Endothelial cell of umbilical vein (primary cell): ENCODE data around the gene PUS1. TPM values are rescaled to one million over a fixed set of nuclear protein-coding genes. Genes with fewer than 3 reads are reported as not detected.

Experiments used
- BruUV-seq: library from RNA; stranded (reverse); fragments of 400-500 nt; replicated peaks from 2 replicates; lab custom pipeline; 2021; lab: Mats Ljungman, UMichigan
- CTCF ChIA-PET: fragments of 300-600, 350-600 bp; sonication (Branson Sonifier 250); formaldehyde crosslinking; loops from one replicate; lab custom pipeline; 2021; ENCODE audit warnings: antibody characterized with exemption, inconsistent platforms; lab: Charles Lee
- POLR2A ChIA-PET: fragments of 300-600, 350-600 bp; sonication (Branson Sonifier 250); formaldehyde crosslinking; loops from one replicate; lab custom pipeline; 2021; ENCODE audit warnings: antibody characterized with exemption, inconsistent platforms; lab: Charles Lee
- DNase-seq: peaks from one replicate; pipeline ENCODE4 v3.0.0-alpha.2; 2011; ENCODE audit warnings: low read depth, low spot score
- FAIRE-seq: peaks from 2 replicates; lab custom pipeline; 2011; peaks lifted over from hg19 to GRCh38; lab: Jason Lieb, UNC
- H2AFZ ChIP-seq: 2 replicates; pipeline ENCODE4 v1.6.0; 2012; ENCODE audit warnings: low read depth, low read length, control low read depth, inconsistent platforms
- H3K27ac ChIP-seq: 2 replicates; pipeline ENCODE4 v1.5.1; 2011; ENCODE audit warnings: low read depth, mild to moderate bottlenecking, control low read depth, low read length, moderate library complexity; ENCODE audit not compliant: insufficient read depth
- H3K27me3 ChIP-seq, 2 experiments: 2 replicates each; pipeline versions ENCODE4 v1.6.0 to v1.6.1; 2011; ENCODE audit warnings: low read length in 2 of 2, mixed read lengths in 1 of 2; ENCODE audit not compliant: control insufficient read depth in 2 of 2, insufficient read depth in 2 of 2
- H3K36me3 ChIP-seq, 2 experiments: 2 replicates in 1 of 2; 3 replicates in 1 of 2; pipeline ENCODE4 v1.5.1; 2011; ENCODE audit warnings: low read length in 2 of 2, mild to moderate bottlenecking in 1 of 2, moderate library complexity in 1 of 2; ENCODE audit not compliant: control insufficient read depth in 2 of 2, insufficient read depth in 2 of 2; ENCODE audit errors: extremely low read depth in 1 of 2
- H3K4me1 ChIP-seq: 3 replicates; pipeline ENCODE4 v1.5.1; 2011; ENCODE audit warnings: mild to moderate bottlenecking, low read length; ENCODE audit not compliant: control insufficient read depth, insufficient read depth; ENCODE audit errors: extremely low read depth
- H3K4me2 ChIP-seq: 2 replicates; pipeline ENCODE4 v1.6.1; 2011; ENCODE audit warnings: low read length, control low read depth, mixed read lengths; ENCODE audit not compliant: insufficient read depth
- H3K4me3 ChIP-seq, 3 experiments: fragments of 200-600 bp in 1 of 3; sonication (generic), shearing (Covaris generic) in 1 of 3; replicated peaks in 1 of 3; 2 replicates each; pipeline ENCODE4 v1.5.1; 2011 to 2016; ENCODE audit warnings: control low read depth in 3 of 3, low read length in 3 of 3, mild to moderate bottlenecking in 2 of 3, inconsistent platforms in 1 of 3, low read depth in 1 of 3, moderate library complexity in 1 of 3; ENCODE audit not compliant: insufficient read depth in 1 of 3
- H3K79me2 ChIP-seq: 2 replicates; pipeline ENCODE4 v1.6.0; 2012; ENCODE audit warnings: low read length, inconsistent platforms; ENCODE audit not compliant: control insufficient read depth, insufficient read depth
- H3K9ac ChIP-seq: replicated peaks from 2 replicates; pipeline ENCODE3; 2011; ENCODE audit warnings: low read length, control low read depth; ENCODE audit not compliant: insufficient read depth; ENCODE audit errors: extremely low read depth
- H3K9me1 ChIP-seq: replicated peaks from 3 replicates; pipeline ENCODE4 v1.6.0; 2011; ENCODE audit warnings: mild to moderate bottlenecking, low read length; ENCODE audit not compliant: control insufficient read depth, insufficient read depth; ENCODE audit errors: extremely low read depth
- H3K9me3 ChIP-seq: replicated peaks from 2 replicates; pipeline ENCODE4 v1.5.1; 2012; ENCODE audit warnings: low read length, inconsistent platforms; ENCODE audit not compliant: control insufficient read depth, insufficient read depth
- H4K20me1 ChIP-seq: replicated peaks from 2 replicates; pipeline ENCODE3; 2011; ENCODE audit warnings: mild to moderate bottlenecking, low read length; ENCODE audit not compliant: control insufficient read depth, insufficient read depth; ENCODE audit errors: extremely low read depth
- EZH2 ChIP-seq: IDR thresholded peaks from 2 replicates; pipeline ENCODE4 v1.6.1; 2012; ENCODE audit warnings: borderline replicate concordance, low read depth, mild to moderate bottlenecking, moderate library complexity, low read length, inconsistent platforms; ENCODE audit not compliant: severe bottlenecking
- FOS ChIP-seq: IDR thresholded peaks from 2 replicates; pipeline ENCODE4 v1.6.1; 2011; ENCODE audit warnings: mild to moderate bottlenecking, low read length, moderate library complexity, borderline replicate concordance; ENCODE audit not compliant: insufficient read depth
- GATA2 ChIP-seq: IDR thresholded peaks from 2 replicates; pipeline ENCODE4 v1.7.0; 2011; ENCODE audit warnings: low read depth, mild to moderate bottlenecking, moderate library complexity, mixed read lengths, low read length; ENCODE audit not compliant: insufficient read length, insufficient read depth
- JUN ChIP-seq: IDR thresholded peaks from 2 replicates; pipeline ENCODE4 v1.6.1; 2011; ENCODE audit warnings: borderline replicate concordance, low read depth; ENCODE audit not compliant: insufficient read length, insufficient read depth
- MYC ChIP-seq: IDR thresholded peaks from one replicate; pipeline ENCODE4 v1.6.1; 2011; ENCODE audit warnings: mild to moderate bottlenecking, low read depth, low read length
- POLR2A ChIP-seq: IDR thresholded peaks from 2 replicates; pipeline ENCODE4 v1.6.1; 2012; ENCODE audit warnings: low read depth, mild to moderate bottlenecking, control low read depth, low read length
- POLR2AphosphoS5 ChIP-seq: IDR thresholded peaks from 2 replicates; pipeline ENCODE4 v1.6.1; 2012; ENCODE audit warnings: low read depth, mild to moderate bottlenecking, control low read depth, low read length, moderate library complexity; ENCODE audit not compliant: insufficient read depth
- dilution Hi-C: fragments of 300-500 bp; cut with MboI; formaldehyde crosslinking; loops from one replicate; pipeline ENCODE4 v1.15.0; 2019; ENCODE audit warnings: low sequenced_read_pairs; ENCODE audit not compliant: extremely low pct_ligation_motif_present
- intact Hi-C: fragments of 100-400 bp; cut with micrococcal nuclease; formaldehyde crosslinking; loops from one replicate; pipeline ENCODE4 v1.10.0; 2022
- polyA plus RNA-seq, 4 experiments: library from polyadenylated mRNA; depleted of rRNA in 3 of 4; stranded (reverse) in 3 of 4; unstranded in 1 of 4; fragments of >200 nt; gene quantifications; 2 replicates each; pipeline versions ENCODE4 v1.2.1 to v1.2.3, GENCODE V29; 2011 to 2012; ENCODE audit warnings: missing spikeins in 1 of 4
- total RNA-seq: library from RNA; stranded (reverse); gene quantifications from 2 replicates; pipeline ENCODE4 v1.2.3, GENCODE V29; 2021
- TF ChIP-seq, protein P1 (sequence below), 2 donors: IDR thresholded peaks; 1 replicate in 1 of 2; 2 replicates in 1 of 2; pipeline ENCODE4 v1.5.1; 2011; ENCODE audit warnings: low read length in 2 of 2, mild to moderate bottlenecking in 2 of 2, moderate library complexity in 2 of 2, control low read depth in 1 of 2, inconsistent platforms in 1 of 2, low read depth in 1 of 2; ENCODE audit not compliant: insufficient read depth in 1 of 2; ENCODE audit errors: extremely low read depth in 1 of 2
- TF ChIP-seq, protein P2 (sequence below): IDR thresholded peaks from 2 replicates; pipeline ENCODE4 v1.6.1; 2011; ENCODE audit not compliant: insufficient read depth, insufficient read length

Gene PUS1
- total and polyA plus RNA-seq, 2 donors (not counting 3 experiments of a cell fraction or from before 2014, with no cell fraction given) = 33.9 to 52.2 TPM

DNA sequence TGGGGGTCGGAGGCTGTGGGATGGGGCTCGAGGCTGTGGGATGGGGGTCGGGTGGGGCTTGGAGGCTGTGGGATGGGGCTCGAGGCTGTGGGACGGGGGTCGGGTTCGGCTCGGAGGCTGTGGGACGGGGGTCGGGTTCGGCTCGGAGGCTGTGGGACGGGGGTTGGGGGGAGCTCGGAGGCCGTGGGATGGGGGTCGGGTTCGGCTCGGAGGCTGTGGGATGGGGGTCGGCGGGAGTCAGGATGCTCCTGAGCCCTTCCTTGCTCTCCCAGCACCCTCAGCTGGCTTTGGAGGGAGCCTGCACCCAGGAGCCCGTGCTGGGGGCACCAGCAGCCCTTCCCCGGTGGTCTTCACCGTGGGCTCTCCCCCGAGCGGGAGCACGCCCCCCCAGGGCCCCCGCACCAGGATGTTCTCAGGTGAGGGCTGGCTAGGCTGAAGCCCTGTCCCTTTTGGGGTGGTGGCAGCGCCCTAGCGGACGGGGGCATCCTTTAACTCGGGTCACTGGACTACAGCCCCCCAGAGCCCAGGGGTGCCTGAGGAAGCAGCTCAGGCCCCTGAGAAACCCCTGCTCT lies 11.9 kb upstream of the PUS1 start:
- CTCF ChIA-PET = no interaction called here
- Histone ChIP-seq H3K4me3 (no peak overlapping the region), H2AFZ (no peak overlapping the region), H3K36me3 (peaks cover 5 to 47% of the 10 kb centered on the region in 2 experiments), H3K27ac (no peak overlapping the region), H4K20me1 (no peaks in the 10 kb centered on the region), H3K9me3 (no peaks in the 10 kb centered on the region), H3K27me3 (no peaks in the 10 kb centered on the region), H3K4me1 (peaks cover 9% of the 10 kb centered on the region), H3K4me2 (no peak overlapping the region), H3K9ac (no peak overlapping the region), H3K79me2 (no peaks in the 10 kb centered on the region), H3K9me1 (no peaks in the 10 kb centered on the region)
- intact Hi-C loops (no loop called here), dilution Hi-C loops (no loop called here)
- no TSS peak for BruUV-seq
- no peak for FAIRE-seq
- no peak for DNase-seq
- TF ChIP-seq POLR2AphosphoS5 = no peak
- no peak for TF ChIP-seq JUN
- no peak for TF ChIP-seq FOS
- POLR2A ChIA-PET = no interaction called here

DNA sequence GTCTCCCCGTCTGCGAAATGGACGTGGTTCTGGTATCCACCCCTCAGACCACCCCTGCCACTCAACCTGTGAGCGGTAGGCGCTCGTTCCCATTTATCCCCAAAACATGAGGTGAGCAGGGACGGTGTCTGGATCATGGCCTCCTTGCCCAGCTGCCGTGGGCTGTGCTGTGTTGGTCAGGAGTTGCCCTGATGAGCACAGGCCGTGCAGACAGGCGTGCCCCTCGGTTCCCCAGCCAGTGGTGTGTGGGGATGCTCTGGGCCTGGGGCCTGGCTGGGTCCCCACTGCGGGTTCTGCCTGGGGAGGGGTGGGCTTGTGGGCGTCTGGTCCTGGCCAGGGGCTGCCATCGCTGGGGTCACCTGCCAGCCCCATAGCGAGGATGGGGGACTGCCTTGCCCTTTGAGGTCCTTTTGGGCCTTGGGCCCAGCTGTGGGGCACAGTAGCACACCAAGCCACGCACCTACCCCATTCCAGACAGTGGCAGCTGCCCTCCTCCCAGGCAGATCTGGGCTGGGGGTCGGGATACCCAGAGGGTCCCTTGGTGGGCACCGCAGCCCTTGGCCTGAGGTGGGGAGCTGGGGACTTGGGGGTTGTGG lies 11.3 kb upstream of the PUS1 start:
- POLR2A ChIA-PET = no interaction called here
- Histone ChIP-seq H3K9me1 (no peaks in the 10 kb centered on the region), H3K79me2 (no peaks in the 10 kb centered on the region), H3K9ac (no peak overlapping the region), H3K27me3 (no peaks in the 10 kb centered on the region), H4K20me1 (no peaks in the 10 kb centered on the region), H3K4me1 (peaks cover 3% of the 10 kb centered on the region), H3K4me2 (no peak overlapping the region), H3K9me3 (no peaks in the 10 kb centered on the region), H3K4me3 (no peak overlapping the region), H3K36me3 (peaks cover 5 to 47% of the 10 kb centered on the region in 2 experiments), H3K27ac (no peak overlapping the region), H2AFZ (no peak overlapping the region)
- CTCF ChIA-PET = no interaction called here
- FAIRE-seq (no peak), DNase-seq (no peak)
- dilution Hi-C loops (no loop called here), intact Hi-C loops (no loop called here)
- TF ChIP-seq, protein P1, sequence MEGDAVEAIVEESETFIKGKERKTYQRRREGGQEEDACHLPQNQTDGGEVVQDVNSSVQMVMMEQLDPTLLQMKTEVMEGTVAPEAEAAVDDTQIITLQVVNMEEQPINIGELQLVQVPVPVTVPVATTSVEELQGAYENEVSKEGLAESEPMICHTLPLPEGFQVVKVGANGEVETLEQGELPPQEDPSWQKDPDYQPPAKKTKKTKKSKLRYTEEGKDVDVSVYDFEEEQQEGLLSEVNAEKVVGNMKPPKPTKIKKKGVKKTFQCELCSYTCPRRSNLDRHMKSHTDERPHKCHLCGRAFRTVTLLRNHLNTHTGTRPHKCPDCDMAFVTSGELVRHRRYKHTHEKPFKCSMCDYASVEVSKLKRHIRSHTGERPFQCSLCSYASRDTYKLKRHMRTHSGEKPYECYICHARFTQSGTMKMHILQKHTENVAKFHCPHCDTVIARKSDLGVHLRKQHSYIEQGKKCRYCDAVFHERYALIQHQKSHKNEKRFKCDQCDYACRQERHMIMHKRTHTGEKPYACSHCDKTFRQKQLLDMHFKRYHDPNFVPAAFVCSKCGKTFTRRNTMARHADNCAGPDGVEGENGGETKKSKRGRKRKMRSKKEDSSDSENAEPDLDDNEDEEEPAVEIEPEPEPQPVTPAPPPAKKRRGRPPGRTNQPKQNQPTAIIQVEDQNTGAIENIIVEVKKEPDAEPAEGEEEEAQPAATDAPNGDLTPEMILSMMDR (IDR thresholded peaks at IDR 0.05; ENCODE audit: extremely low read depth in 1 of 2, insufficient read depth in 1 of 2, low read depth in 1 of 2, low read length in 2 of 2) = no peak
- TF ChIP-seq MYC (no peak), FOS (no peak), JUN (no peak), POLR2A (no peak), POLR2AphosphoS5 (no peak), GATA2 (no peak), EZH2 (no peak)
- TF ChIP-seq, protein P2, sequence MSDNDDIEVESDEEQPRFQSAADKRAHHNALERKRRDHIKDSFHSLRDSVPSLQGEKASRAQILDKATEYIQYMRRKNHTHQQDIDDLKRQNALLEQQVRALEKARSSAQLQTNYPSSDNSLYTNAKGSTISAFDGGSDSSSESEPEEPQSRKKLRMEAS = no peak
- BruUV-seq = no TSS peak
